Activated T-cell treated with anti-CD3 and anti-CD28 coated beads for 24 hours (primary cell): ENCODE results near the gene NOP14.
"Not testable (repeated sequence)": the region's sequence is repeated elsewhere in the genome, so short reads cannot be mapped to it uniquely, and the experiment has no call there.

Source experiments
- DNase-seq: peaks from one replicate; pipeline ENCODE4 v3.0.0-alpha.2; 2020; ENCODE audit warnings: low read depth

Gene NOP14

GRCh38 chr4:2963175-2963965 lies at the start of gene NOP14, which contains the start of gene GRK4:
NOP14 (minus strand) TSS chr4:2963406; CDS start chr4:2963319, 87 bp downstream.
GRK4 (plus strand) TSS chr4:2963571; CDS start chr4:2964071, 500 bp downstream.
- peak; percentile 95 for DNase-seq

GRCh38 chr4:3011456-3012220 lies 48.4 kb upstream of the NOP14 start:
- no peak for DNase-seq

- no peak for DNase-seq
These were observed 47.8 kb upstream of the NOP14 start for GRCh38 chr4:3010998-3011397.

GRCh38 chr4:3010577-3010976 lies 47.4 kb upstream of the NOP14 start:
- no peak for DNase-seq

- DNase-seq, result no peak
These were observed 46.2 kb upstream of the NOP14 start for GRCh38 chr4:3009422-3009821.

- DNase-seq, result no peak
These were observed 44.5 kb upstream of the NOP14 start for GRCh38 chr4:3007724-3008123.

GRCh38 chr4:2996415-2996814 lies 33.2 kb upstream of the NOP14 start:
- DNase-seq, result no peak

GRCh38 chr4:2995546-2996265 lies 32.5 kb upstream of the NOP14 start:
- no peak for DNase-seq

GRCh38 chr4:2994917-2995316 lies 31.7 kb upstream of the NOP14 start:
- no peak for DNase-seq

GRCh38 chr4:2991243-2991642 lies 28.0 kb upstream of the NOP14 start:
- DNase-seq, result no peak

- DNase-seq, result not testable (repeated sequence)
These were observed 20.5 kb upstream of the NOP14 start for GRCh38 chr4:2983715-2984114.

GRCh38 chr4:2982012-2982411 lies 18.8 kb upstream of the NOP14 start:
- DNase-seq, result no peak

GRCh38 chr4:2981256-2981819 lies 18.1 kb upstream of the NOP14 start:
- DNase-seq, result no peak

- DNase-seq, result no peak
These were observed 14.2 kb upstream of the NOP14 start for GRCh38 chr4:2977211-2978088.

GRCh38 chr4:2971275-2971674 lies 8.1 kb upstream of the NOP14 start:
- no peak for DNase-seq

GRCh38 chr4:2968381-2968780 lies 5.2 kb upstream of the NOP14 start:
- DNase-seq, result no peak

GRCh38 chr4:2965262-2965661 lies 2.1 kb upstream of the NOP14 start:
- no peak for DNase-seq

- DNase-seq, result no peak
These were observed 1.6 kb upstream of the NOP14 start for GRCh38 chr4:2964706-2965258.

GRCh38 chr4:2963966-2964471 lies 813 bp upstream of the NOP14 start:
- no peak for DNase-seq

- no peak for DNase-seq
These were observed 512 bp downstream of the NOP14 start for GRCh38 chr4:2962614-2963174.
